Immature natural killer cell (primary cell): Measurements from ENCODE around the gene APBA1. TPM values are rescaled to one million over a fixed set of nuclear protein-coding genes. Genes with fewer than 3 reads are reported as not detected.

ENCODE experiments used
- DNase-seq, 3 donors: peaks; one replicate each; pipeline ENCODE4 v3.0.0; 2022; ENCODE audit warnings: mixed read lengths in 1 of 3
- H3K27ac Mint-ChIP-seq, 6 donors: one replicate each; pipeline ENCODE4 v1.8.0; 2020; ENCODE audit warnings: mixed read lengths in 6 of 6, mild to moderate bottlenecking in 5 of 6, inconsistent platforms in 4 of 6, moderate library complexity in 3 of 6
- H3K27me3 Mint-ChIP-seq, 3 donors: one replicate each; pipeline ENCODE4 v1.8.0; 2020 to 2021; ENCODE audit warnings: low read depth in 3 of 3, mild to moderate bottlenecking in 3 of 3, mixed read lengths in 3 of 3, moderate library complexity in 3 of 3, inconsistent platforms in 1 of 3
- H3K36me3 Mint-ChIP-seq, 3 donors: one replicate each; pipeline ENCODE4 v1.8.0; 2020; ENCODE audit warnings: mixed read lengths in 3 of 3, inconsistent platforms in 2 of 3, mild to moderate bottlenecking in 2 of 3
- H3K4me1 Mint-ChIP-seq, 2 donors: one replicate each; pipeline ENCODE4 v1.8.0; 2020; ENCODE audit warnings: inconsistent platforms in 2 of 2, mild to moderate bottlenecking in 2 of 2, mixed read lengths in 2 of 2, moderate library complexity in 1 of 2
- H3K4me3 Mint-ChIP-seq, 5 donors: one replicate each; pipeline ENCODE4 v1.8.0; 2020; ENCODE audit warnings: mild to moderate bottlenecking in 5 of 5, mixed read lengths in 5 of 5, inconsistent platforms in 3 of 5, moderate library complexity in 3 of 5
- H3K9me3 Mint-ChIP-seq, 6 donors: one replicate each; pipeline ENCODE4 v1.8.0; 2020; ENCODE audit warnings: mild to moderate bottlenecking in 6 of 6, mixed read lengths in 6 of 6, inconsistent platforms in 4 of 6, moderate library complexity in 3 of 6
- polyA plus RNA-seq, 3 donors: library from polyadenylated mRNA; unstranded; fragments of 300-500 nt; fragmentation: Illumina TruSeq; gene quantifications; one replicate each; pipeline ENCODE4 v1.2.3, GENCODE V29; 2021

Gene APBA1
- polyA plus RNA-seq, 3 donors from 2014 or later, result not detected

DNA sequence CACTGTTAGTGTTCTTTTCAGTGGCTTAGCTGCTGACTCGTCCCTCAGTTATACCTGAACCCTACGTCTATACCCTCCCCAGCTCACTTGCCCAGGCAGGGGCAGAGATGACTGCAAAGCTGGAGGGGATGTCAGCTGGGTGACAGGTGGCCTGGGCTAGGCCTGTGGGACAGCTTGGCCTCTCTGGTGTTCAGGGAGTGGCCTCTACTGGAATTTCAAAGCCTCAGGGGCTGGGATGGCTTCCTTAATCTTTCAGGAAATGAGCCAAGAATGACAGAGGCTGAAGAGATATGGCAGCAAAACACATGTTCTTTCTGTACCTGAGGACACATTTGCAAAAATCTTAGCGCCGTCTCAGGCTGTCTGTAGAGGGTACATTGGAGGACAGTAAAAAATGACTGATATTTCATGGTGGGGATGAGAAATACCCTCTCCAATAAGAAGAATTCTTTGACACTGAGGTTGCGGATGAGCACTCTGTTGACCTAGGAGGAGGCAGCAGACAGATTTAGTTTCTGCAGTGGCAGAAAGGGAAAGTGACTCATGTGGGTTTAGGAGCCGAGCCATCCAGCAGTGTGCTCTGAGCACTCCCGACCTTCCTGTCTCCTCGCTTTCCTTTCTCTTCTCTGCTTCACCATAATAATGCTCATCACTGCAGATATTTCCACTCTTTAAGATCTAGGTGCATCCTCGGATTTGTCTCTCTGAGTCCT, 292.7 kb downstream of the APBA1 start:
- Mint-ChIP-seq H3K4me1 (no peaks in the 10 kb centered on the region), H3K27me3 (peaks cover 2 to 5% (median 3%) of the 10 kb centered on the region in 3 donors), H3K4me3 (no peak overlapping the region), H3K27ac (no peak overlapping the region), H3K9me3 (peaks cover 0 to 2% (median 0%) of the 10 kb centered on the region in 6 donors), H3K36me3 (no peaks in the 10 kb centered on the region)
- no peak for DNase-seq

DNA sequence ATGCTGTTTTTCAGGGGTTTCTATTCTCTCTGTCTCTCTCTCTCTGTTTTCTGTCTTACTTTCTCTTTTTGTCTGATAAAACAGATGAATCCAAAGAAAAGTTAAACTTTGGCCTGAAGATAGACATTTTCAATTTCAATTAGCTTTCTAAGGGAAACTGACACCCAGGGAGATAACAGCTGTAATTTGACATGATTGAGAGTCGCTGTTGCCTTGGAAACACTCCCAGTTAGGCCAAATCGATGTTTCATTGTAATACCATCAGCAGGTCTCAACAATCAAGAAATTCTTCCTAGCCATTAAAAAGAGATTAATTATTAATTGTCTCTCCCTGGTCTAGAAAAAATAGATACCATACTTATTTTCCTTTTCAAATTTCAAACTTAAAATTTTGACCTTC, 294.2 kb downstream of the APBA1 start:
- DNase-seq, result no peak
- Mint-ChIP-seq H3K4me3 (no peak overlapping the region), H3K27ac (no peak overlapping the region), H3K27me3 (peaks cover 2 to 5% (median 3%) of the 10 kb centered on the region in 3 donors), H3K36me3 (no peaks in the 10 kb centered on the region), H3K9me3 (peaks cover 0 to 4% (median 0%) of the 10 kb centered on the region in 6 donors), H3K4me1 (no peaks in the 10 kb centered on the region)

Other genes starting within 250 kb of the APBA1 start
- gene PTAR1, start 87.6 kb upstream of the APBA1 start, polyA plus RNA-seq, result 10 to 100 TPM in 2 of 3 donors, 1 to 10 TPM in 1; 7.0 to 16.1 (median 10.7) TPM
- gene CFAP95, start 148.4 kb upstream of the APBA1 start, polyA plus RNA-seq, result not detected